Heart right ventricle (tissue), 16 donors: ENCODE measurements around the gene MED29. TPM values are rescaled to one million over a fixed set of nuclear protein-coding genes. Genes with fewer than 3 reads are reported as not detected.

Source experiments
- ATAC-seq, 8 donors: fragments of 200-7000 bp; cut with Tn5 transposase; one replicate each; pipeline ENCODE4 v1.9.1; 2020; ENCODE audit warnings: mild to moderate bottlenecking in 8 of 8, moderate library complexity in 8 of 8, moderate number of reproducible peaks in 1 of 8
- DNase-seq, 2 donors: peaks; one replicate each; pipeline ENCODE4 v3.0.0-alpha.2; 2020
- H3K27ac ChIP-seq, 10 donors: fragments of 200-600 bp; sonication (generic) in 2 of 10; one replicate each; pipeline versions ENCODE4 v1.5.0 to v1.8.0; 2020 to 2022; ENCODE audit warnings: mild to moderate bottlenecking in 3 of 10
- H3K27me3 ChIP-seq, 7 donors: fragments of 200-600 bp; one replicate each; pipeline ENCODE4 v1.8.0; 2021 to 2022; ENCODE audit warnings: mild to moderate bottlenecking in 2 of 7
- H3K36me3 ChIP-seq, 9 donors: fragments of 200-600 bp; sonication (generic) in 1 of 9; one replicate each; pipeline versions ENCODE4 v1.5.0 to v1.8.0; 2020 to 2022; ENCODE audit warnings: mild to moderate bottlenecking in 2 of 9
- H3K4me1 ChIP-seq, 9 donors: fragments of 200-600 bp; sonication (generic) in 1 of 9; one replicate each; pipeline versions ENCODE4 v1.5.0 to v1.8.0; 2020 to 2022; ENCODE audit warnings: mild to moderate bottlenecking in 4 of 9
- H3K4me3 ChIP-seq, 10 donors: fragments of 200-600 bp; sonication (generic) in 2 of 10; one replicate each; pipeline versions ENCODE4 v1.5.0 to v1.8.0; 2020 to 2022; ENCODE audit warnings: mild to moderate bottlenecking in 7 of 10, moderate library complexity in 2 of 10
- H3K9me3 ChIP-seq, 11 donors: fragments of 200-600 bp in 10 of 11; sonication (generic) in 2 of 11; one replicate each; pipeline versions ENCODE4 v1.5.0 to v1.8.0; 2013 to 2022; ENCODE audit warnings: mild to moderate bottlenecking in 2 of 11, control low read depth in 1 of 11, moderate library complexity in 1 of 11
- CTCF ChIP-seq, 9 donors: fragments of 200-600 bp; sonication (generic) in 2 of 9; IDR thresholded peaks; one replicate each; pipeline versions ENCODE4 v1.5.0 to v1.8.0; 2021 to 2022; ENCODE audit warnings: antibody characterized with exemption in 9 of 9, mild to moderate bottlenecking in 5 of 9, moderate library complexity in 1 of 9
- WGBS, 2 donors: extraction: QIAGEN DNeasy Blood & Tissue Kit; methylation state at CpG; one replicate each; pipeline ENCODE4 v1.1.7; 2013; ENCODE audit warnings: inconsistent platforms in 1 of 2; 5-methylcytosine and 5-hydroxymethylcytosine counted together
- intact Hi-C, 10 donors: fragments of 100-400 bp; cut with DNase I; formaldehyde crosslinking; loops; one replicate each; pipeline versions ENCODE4 v1.11.1 to v1.14.2; 2022
- polyA plus RNA-seq, 2 donors: library from polyadenylated mRNA; stranded (reverse); fragments of 200-250 nt; gene quantifications; one replicate each; pipeline ENCODE4 v1.2.3, GENCODE V29; 2013
- total RNA-seq, 10 donors: library from RNA; stranded (reverse); fragmentation: NEBNext Ultra II Directional in 3 of 10; extraction: Animal tissue kit (Norgen Biotek cat#: 25700) in 3 of 10; gene quantifications; one replicate each; pipeline versions ENCODE4 v1.2.1 to v1.2.4, GENCODE V29; 2021 to 2023
- donor health status: Arrhythmogenic right ventricular cardiomyopathy.
- donor health status: ischemic (EF 13 %, LVEDD 7.1; RV severe dilation, severe dysfunction).
- donor health status: healthy with polysubstance abuse.
- donor health status: DM: no; HTN: yes; CAD: no.
- donor health status: DM: no; HTN: no; CAD: no.
- donor health status: ischemic (EF 25% LVEDD 6.9; RV normal size, moderate dysfunction).
- donor health status: ischemic (EF 25% LVEDD 5.7; RV mildly dilated, moderate dysfunction).
- donor health status: healthy.
- donor health status: DM: yes; HTN: yes; CAD: no.
- donor health status: Ischemic cardiomyopathy.
- donor health status: ischemic (EF 35%, LVEDD 5.7; RV mildly dilated, moderate dysfunction).
- donor health status: nonischemic (EF 11% LVEDD 7.7; RV severe dilation, severe dysfunction).
- donor health status: DM: yes; HTN: yes; CAD: no.
- donor health status: PGD.
- donor health status: ischemic (EF 29% LVEDD 5.4; RV normal size, mild dysfunction).
- donor health status: nonischemic (EF 23%, LVEDD 6.1; RV moderate dilation, normal function).

MED29 gene
- total and polyA plus RNA-seq, 12 donors = 16.2 to 32.3 (median 27.1) TPM

DNA sequence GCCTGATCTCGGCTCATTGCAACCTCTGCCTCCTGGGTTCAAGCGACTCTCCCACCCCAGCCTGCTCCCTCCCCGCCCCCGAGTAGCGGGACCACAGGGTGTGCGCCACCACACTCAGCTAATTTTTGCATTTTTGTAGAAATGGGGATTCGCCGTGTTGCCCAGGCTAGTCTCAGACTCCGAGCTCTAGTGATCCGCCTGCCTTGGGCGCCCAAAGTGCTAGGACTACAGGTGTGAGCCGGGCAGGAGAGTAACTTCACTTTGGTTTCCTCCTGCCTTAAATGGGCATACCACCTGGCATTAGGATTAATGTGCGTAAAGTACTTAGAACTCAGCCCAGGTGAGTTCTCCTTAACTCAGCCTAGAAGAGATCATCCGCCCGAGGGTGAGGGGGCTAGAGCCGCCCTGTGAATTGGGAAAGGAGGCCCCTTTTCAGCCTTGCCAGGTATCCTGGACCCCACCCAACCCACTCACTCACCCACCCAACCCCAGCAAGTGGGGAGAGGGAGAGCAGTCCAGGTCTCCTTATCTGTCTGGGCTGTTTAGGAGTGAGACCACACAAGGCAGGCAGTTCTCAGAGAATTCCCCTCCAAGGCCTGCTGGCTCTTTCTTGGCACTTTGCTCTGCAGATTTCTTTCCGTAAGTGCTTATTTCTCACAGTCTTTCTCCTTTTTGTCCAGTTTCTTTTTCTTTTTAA is 14.2 kb downstream of the MED29 start:
- TF ChIP-seq CTCF (IDR thresholded peaks at IDR 0.05) = no peak
- H3K9me3 ChIP-seq = no peaks in the 10 kb centered on the region
- DNase-seq = peak in 1 of 2 donors; percentile 9
- ATAC-seq = no peak
- peak overlapping the region in 8 of 10 donors; percentile 67 to 98 (median 90) for H3K4me3 ChIP-seq
- H3K27me3 ChIP-seq = no peaks in the 10 kb centered on the region
- 94% methylated on average over 16 to 17 of the region's 17 CpGs for WGBS, 2 donors
- peak overlapping the region; percentile 94 to 100 (median 99) for H3K27ac ChIP-seq
- H3K36me3 ChIP-seq = peaks cover 6 to 22% (median 9%) of the 10 kb centered on the region in 9 donors
- intact Hi-C loops = no loop called here
- peaks cover 13 to 78% (median 46%) of the 10 kb centered on the region in 9 donors for H3K4me1 ChIP-seq

DNA sequence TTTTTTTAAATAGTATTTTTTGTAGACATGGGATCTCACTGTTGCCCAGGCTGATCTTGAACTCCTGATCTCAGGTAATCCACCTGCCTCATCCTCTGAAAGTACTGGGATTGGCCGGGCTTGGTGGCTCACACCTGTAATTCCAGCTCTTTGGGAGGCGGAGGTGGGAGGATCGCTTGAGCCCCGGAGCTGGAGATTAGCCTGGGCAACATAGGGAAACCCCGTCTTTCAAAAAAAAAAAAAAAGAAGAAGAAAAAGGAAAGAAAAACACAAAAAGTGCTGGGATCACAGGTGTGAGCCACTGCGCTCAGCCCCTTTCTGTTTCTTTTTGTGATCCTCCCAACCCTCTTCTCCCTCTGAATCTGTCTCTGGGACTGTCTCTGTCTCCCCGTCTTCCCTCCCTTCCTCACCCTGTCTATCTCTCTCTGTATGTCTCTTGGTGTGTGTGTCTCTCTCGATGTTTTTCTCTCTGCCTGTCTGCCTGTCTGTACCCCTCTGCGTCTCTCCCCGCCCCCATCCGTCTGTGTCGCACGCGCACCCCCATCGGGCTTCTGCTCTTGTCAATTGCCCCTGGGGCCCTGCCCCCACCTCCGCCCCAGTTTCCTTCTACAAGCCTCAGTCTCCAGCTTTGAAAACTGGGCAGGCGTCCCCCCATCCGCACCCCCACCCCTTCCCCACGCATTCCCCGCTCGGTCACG is 14.9 kb downstream of the MED29 start:
- intact Hi-C loops = no loop called here
- H3K36me3 ChIP-seq = peaks cover 6 to 22% (median 9%) of the 10 kb centered on the region in 9 donors
- H3K4me1 ChIP-seq = peaks cover 20 to 78% (median 53%) of the 10 kb centered on the region in 9 donors
- no peak for TF ChIP-seq CTCF (IDR thresholded peaks at IDR 0.05)
- WGBS, 2 donors = 17 to 18% methylated on average over 22 of the region's 22 CpGs
- H3K4me3 ChIP-seq = peak overlapping the region in 9 of 10 donors; percentile 67 to 98 (median 86)
- peak in 1 of 2 donors; percentile 89 for DNase-seq
- no peaks in the 10 kb centered on the region for H3K9me3 ChIP-seq
- H3K27me3 ChIP-seq = no peaks in the 10 kb centered on the region
- peak in 2 of 8 donors; percentile 0 for ATAC-seq
- H3K27ac ChIP-seq = peak overlapping the region; percentile 94 to 100 (median 99)

DNA sequence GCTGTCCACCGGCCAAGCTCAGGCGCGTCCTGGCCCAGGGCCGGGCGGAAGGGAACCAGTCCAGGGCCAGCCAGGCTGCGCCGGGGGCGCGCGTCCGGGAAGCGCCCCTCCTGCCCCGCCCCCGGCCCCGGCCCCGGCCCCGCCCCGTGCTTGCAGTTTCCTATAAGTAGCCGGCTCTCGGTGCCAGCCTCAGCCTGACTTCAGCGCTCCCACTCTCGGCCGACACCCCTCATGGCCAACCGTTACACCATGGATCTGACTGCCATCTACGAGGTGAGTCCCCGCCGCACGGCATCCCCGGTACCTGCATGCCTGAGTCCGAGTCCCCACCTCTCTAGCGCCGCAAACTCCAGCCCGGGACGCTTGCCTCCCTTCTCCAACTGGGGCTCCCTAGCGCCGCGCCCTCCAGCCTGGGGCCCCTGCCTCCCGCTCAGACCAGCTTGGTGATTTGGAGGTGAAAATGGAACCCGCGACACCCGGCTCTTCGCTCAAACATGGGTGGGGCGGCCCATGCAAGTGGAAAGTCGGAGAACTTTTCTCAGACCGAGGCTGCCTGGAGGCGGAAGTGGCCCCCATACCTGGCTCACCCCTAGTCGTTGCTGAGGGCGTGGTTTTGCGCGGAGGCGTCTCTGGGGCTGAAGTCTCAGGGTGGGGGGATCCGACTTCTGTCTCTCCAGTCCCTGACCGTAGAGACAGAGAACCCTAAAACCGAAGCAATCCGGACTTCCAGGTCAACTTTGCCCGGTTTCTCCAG is 15.7 kb downstream of the MED29 start, which contains the start of gene ZFP36:
Gene ZFP36 (plus strand): TSS at position 192 of the 754 bp plus-strand sequence. CDS start 58 bp downstream, at position 250.
- Histone ChIP-seq H3K9me3 (no peaks in the 10 kb centered on the region), H3K36me3 (peaks cover 6 to 22% (median 9%) of the 10 kb centered on the region in 9 donors), H3K27me3 (no peaks in the 10 kb centered on the region), H3K27ac (peak within 1 kb of the TSS; percentile 94 to 100 (median 99)), H3K4me3 (peak within 1 kb of the TSS; percentile 67 to 99 (median 90)), H3K4me1 (peaks cover 21 to 77% (median 52%) of the 10 kb centered on the region in 9 donors)
- DNase-seq (peak; percentile 74 to 93), ATAC-seq (peak; percentile 26 to 59 (median 42))
- TF ChIP-seq CTCF (IDR thresholded peaks at IDR 0.05) = no peak
- intact Hi-C loops = no loop called here
- 0 to 1% methylated on average over 53 to 56 of the region's 56 CpGs for WGBS, 2 donors

- DNase-seq (no peak), ATAC-seq (no peak)
- 0 to 2% methylated on average over 14 of the region's 14 CpGs for WGBS, 2 donors
- Histone ChIP-seq H3K36me3 (peaks cover 6 to 22% (median 9%) of the 10 kb centered on the region in 9 donors), H3K27ac (peak overlapping the region; percentile 94 to 100 (median 99)), H3K9me3 (no peaks in the 10 kb centered on the region), H3K27me3 (no peaks in the 10 kb centered on the region), H3K4me3 (peak overlapping the region; percentile 67 to 99 (median 90)), H3K4me1 (peaks cover 16 to 74% (median 47%) of the 10 kb centered on the region in 9 donors)
- TF ChIP-seq CTCF (IDR thresholded peaks at IDR 0.05) = no peak
- intact Hi-C loops = no loop called here
Observed at GRCh38 chr19:39407410-39407659, 16.2 kb downstream of the MED29 start.
